Endothelial cell of umbilical vein (primary cell): ENCODE results near the gene RASSF3. TPM values are rescaled to one million over a fixed set of nuclear protein-coding genes. Genes with fewer than 3 reads are reported as not detected.

Source experiments
- BruUV-seq: library from RNA; stranded (reverse); fragments of 400-500 nt; replicated peaks from 2 replicates; lab custom pipeline; 2021; lab: Mats Ljungman, UMichigan
- CTCF ChIA-PET: fragments of 300-600, 350-600 bp; sonication (Branson Sonifier 250); formaldehyde crosslinking; loops from one replicate; lab custom pipeline; 2021; ENCODE audit warnings: antibody characterized with exemption, inconsistent platforms; lab: Charles Lee
- POLR2A ChIA-PET: fragments of 300-600, 350-600 bp; sonication (Branson Sonifier 250); formaldehyde crosslinking; loops from one replicate; lab custom pipeline; 2021; ENCODE audit warnings: antibody characterized with exemption, inconsistent platforms; lab: Charles Lee
- DNase-seq: peaks from one replicate; pipeline ENCODE4 v3.0.0-alpha.2; 2011; ENCODE audit warnings: low read depth, low spot score
- FAIRE-seq: peaks from 2 replicates; lab custom pipeline; 2011; peaks lifted over from hg19 to GRCh38; lab: Jason Lieb, UNC
- H2AFZ ChIP-seq: 2 replicates; pipeline ENCODE4 v1.6.0; 2012; ENCODE audit warnings: low read depth, low read length, control low read depth, inconsistent platforms
- H3K27ac ChIP-seq: 2 replicates; pipeline ENCODE4 v1.5.1; 2011; ENCODE audit warnings: low read depth, mild to moderate bottlenecking, control low read depth, low read length, moderate library complexity; ENCODE audit not compliant: insufficient read depth
- H3K27me3 ChIP-seq, 2 experiments: 2 replicates each; pipeline versions ENCODE4 v1.6.0 to v1.6.1; 2011; ENCODE audit warnings: low read length in 2 of 2, mixed read lengths in 1 of 2; ENCODE audit not compliant: control insufficient read depth in 2 of 2, insufficient read depth in 2 of 2
- H3K36me3 ChIP-seq, 2 experiments: 2 replicates in 1 of 2; 3 replicates in 1 of 2; pipeline ENCODE4 v1.5.1; 2011; ENCODE audit warnings: low read length in 2 of 2, mild to moderate bottlenecking in 1 of 2, moderate library complexity in 1 of 2; ENCODE audit not compliant: control insufficient read depth in 2 of 2, insufficient read depth in 2 of 2; ENCODE audit errors: extremely low read depth in 1 of 2
- H3K4me1 ChIP-seq: 3 replicates; pipeline ENCODE4 v1.5.1; 2011; ENCODE audit warnings: mild to moderate bottlenecking, low read length; ENCODE audit not compliant: control insufficient read depth, insufficient read depth; ENCODE audit errors: extremely low read depth
- H3K4me2 ChIP-seq: 2 replicates; pipeline ENCODE4 v1.6.1; 2011; ENCODE audit warnings: low read length, control low read depth, mixed read lengths; ENCODE audit not compliant: insufficient read depth
- H3K4me3 ChIP-seq, 3 experiments: fragments of 200-600 bp in 1 of 3; sonication (generic), shearing (Covaris generic) in 1 of 3; replicated peaks in 1 of 3; 2 replicates each; pipeline ENCODE4 v1.5.1; 2011 to 2016; ENCODE audit warnings: control low read depth in 3 of 3, low read length in 3 of 3, mild to moderate bottlenecking in 2 of 3, inconsistent platforms in 1 of 3, low read depth in 1 of 3, moderate library complexity in 1 of 3; ENCODE audit not compliant: insufficient read depth in 1 of 3
- H3K79me2 ChIP-seq: 2 replicates; pipeline ENCODE4 v1.6.0; 2012; ENCODE audit warnings: low read length, inconsistent platforms; ENCODE audit not compliant: control insufficient read depth, insufficient read depth
- H3K9ac ChIP-seq: replicated peaks from 2 replicates; pipeline ENCODE3; 2011; ENCODE audit warnings: low read length, control low read depth; ENCODE audit not compliant: insufficient read depth; ENCODE audit errors: extremely low read depth
- H3K9me1 ChIP-seq: replicated peaks from 3 replicates; pipeline ENCODE4 v1.6.0; 2011; ENCODE audit warnings: mild to moderate bottlenecking, low read length; ENCODE audit not compliant: control insufficient read depth, insufficient read depth; ENCODE audit errors: extremely low read depth
- H3K9me3 ChIP-seq: replicated peaks from 2 replicates; pipeline ENCODE4 v1.5.1; 2012; ENCODE audit warnings: low read length, inconsistent platforms; ENCODE audit not compliant: control insufficient read depth, insufficient read depth
- H4K20me1 ChIP-seq: replicated peaks from 2 replicates; pipeline ENCODE3; 2011; ENCODE audit warnings: mild to moderate bottlenecking, low read length; ENCODE audit not compliant: control insufficient read depth, insufficient read depth; ENCODE audit errors: extremely low read depth
- CTCF ChIP-seq, 2 donors: IDR thresholded peaks; 1 replicate in 1 of 2; 2 replicates in 1 of 2; pipeline ENCODE4 v1.5.1; 2011; ENCODE audit warnings: low read length in 2 of 2, mild to moderate bottlenecking in 2 of 2, moderate library complexity in 2 of 2, control low read depth in 1 of 2, inconsistent platforms in 1 of 2, low read depth in 1 of 2; ENCODE audit not compliant: insufficient read depth in 1 of 2; ENCODE audit errors: extremely low read depth in 1 of 2
- EZH2 ChIP-seq: IDR thresholded peaks from 2 replicates; pipeline ENCODE4 v1.6.1; 2012; ENCODE audit warnings: borderline replicate concordance, low read depth, mild to moderate bottlenecking, moderate library complexity, low read length, inconsistent platforms; ENCODE audit not compliant: severe bottlenecking
- FOS ChIP-seq: IDR thresholded peaks from 2 replicates; pipeline ENCODE4 v1.6.1; 2011; ENCODE audit warnings: mild to moderate bottlenecking, low read length, moderate library complexity, borderline replicate concordance; ENCODE audit not compliant: insufficient read depth
- GATA2 ChIP-seq: IDR thresholded peaks from 2 replicates; pipeline ENCODE4 v1.7.0; 2011; ENCODE audit warnings: low read depth, mild to moderate bottlenecking, moderate library complexity, mixed read lengths, low read length; ENCODE audit not compliant: insufficient read length, insufficient read depth
- JUN ChIP-seq: IDR thresholded peaks from 2 replicates; pipeline ENCODE4 v1.6.1; 2011; ENCODE audit warnings: borderline replicate concordance, low read depth; ENCODE audit not compliant: insufficient read length, insufficient read depth
- MAX ChIP-seq: IDR thresholded peaks from 2 replicates; pipeline ENCODE4 v1.6.1; 2011; ENCODE audit not compliant: insufficient read depth, insufficient read length
- MYC ChIP-seq: IDR thresholded peaks from one replicate; pipeline ENCODE4 v1.6.1; 2011; ENCODE audit warnings: mild to moderate bottlenecking, low read depth, low read length
- POLR2A ChIP-seq: IDR thresholded peaks from 2 replicates; pipeline ENCODE4 v1.6.1; 2012; ENCODE audit warnings: low read depth, mild to moderate bottlenecking, control low read depth, low read length
- POLR2AphosphoS5 ChIP-seq: IDR thresholded peaks from 2 replicates; pipeline ENCODE4 v1.6.1; 2012; ENCODE audit warnings: low read depth, mild to moderate bottlenecking, control low read depth, low read length, moderate library complexity; ENCODE audit not compliant: insufficient read depth
- dilution Hi-C: fragments of 300-500 bp; cut with MboI; formaldehyde crosslinking; loops from one replicate; pipeline ENCODE4 v1.15.0; 2019; ENCODE audit warnings: low sequenced_read_pairs; ENCODE audit not compliant: extremely low pct_ligation_motif_present
- intact Hi-C: fragments of 100-400 bp; cut with micrococcal nuclease; formaldehyde crosslinking; loops from one replicate; pipeline ENCODE4 v1.10.0; 2022
- polyA plus RNA-seq, 4 experiments: library from polyadenylated mRNA; depleted of rRNA in 3 of 4; stranded (reverse) in 3 of 4; unstranded in 1 of 4; fragments of >200 nt; gene quantifications; 2 replicates each; pipeline versions ENCODE4 v1.2.1 to v1.2.3, GENCODE V29; 2011 to 2012; ENCODE audit warnings: missing spikeins in 1 of 4
- total RNA-seq: library from RNA; stranded (reverse); gene quantifications from 2 replicates; pipeline ENCODE4 v1.2.3, GENCODE V29; 2021

Gene RASSF3
- total and polyA plus RNA-seq, 2 donors (not counting 3 experiments of a cell fraction or from before 2014, with no cell fraction given), result 20.2 to 60.8 TPM

GRCh38 chr12:64683816-64684543 lies 73.7 kb downstream of the RASSF3 start:
- POLR2A ChIA-PET, result no interaction called here
- Histone ChIP-seq H4K20me1 (no peaks in the 10 kb centered on the region), H3K9me3 (no peaks in the 10 kb centered on the region), H3K4me1 (peaks cover 35% of the 10 kb centered on the region), H3K9ac (no peak overlapping the region), H3K79me2 (peaks cover 64% of the 10 kb centered on the region), H3K36me3 (peaks cover 6% of the 10 kb centered on the region in 2 experiments), H3K9me1 (no peaks in the 10 kb centered on the region), H3K4me2 (no peak overlapping the region), H3K27me3 (no peaks in the 10 kb centered on the region), H2AFZ (no peak overlapping the region), H3K27ac (no peak overlapping the region), H3K4me3 (no peak overlapping the region)
- TF ChIP-seq EZH2 (no peak), CTCF (IDR thresholded peaks at IDR 0.05; ENCODE audit: extremely low read depth in 1 of 2, insufficient read depth in 1 of 2, low read depth in 1 of 2, low read length in 2 of 2) (no peak), POLR2A (no peak), JUN (no peak), MYC (no peak), FOS (no peak), POLR2AphosphoS5 (no peak), GATA2 (no peak), MAX (no peak)
- FAIRE-seq (no peak), DNase-seq (no peak)
- dilution Hi-C loops (no loop called here), intact Hi-C loops (no loop called here)
- CTCF ChIA-PET, result interaction anchor here (0.8 to 2.4 kb wide), 4 partner anchors 12 to 134 kb away, joined by 4 to 9 read pairs (median 6); no protein-coding TSS in a partner anchor
- BruUV-seq, result no TSS peak
